SK-N-SH (cell line): ENCODE results near the gene PCK1. TPM values are rescaled to one million over a fixed set of nuclear protein-coding genes. Genes with fewer than 3 reads are reported as not detected.

Experiments used
- CTCF ChIA-PET: fragments of 300-600, 350-600 bp; formaldehyde crosslinking; extraction: SDS; loops from one replicate; lab custom pipeline; 2021; lab: Yijun Ruan, JAX
- POLR2A ChIA-PET: fragments of 350-600 bp; sonication (Branson Sonifier 250); formaldehyde crosslinking; extraction: SDS; loops from one replicate; lab custom pipeline; 2020; ENCODE audit warnings: antibody characterized with exemption, inconsistent platforms; lab: Yijun Ruan, JAX
- DNase-seq: peaks from one replicate; pipeline ENCODE4 v3.0.0; 2012
- H2AFZ ChIP-seq: fragments of 200-600 bp; sonication (generic); 2 replicates; pipeline ENCODE4 v1.8.1; 2016; ENCODE audit warnings: antibody characterized with exemption, mild to moderate bottlenecking, low read depth
- H3F3A ChIP-seq: fragments of 200-600 bp; sonication (generic); replicated peaks from 2 replicates; pipeline ENCODE3; 2016; ENCODE audit warnings: antibody characterized with exemption, mild to moderate bottlenecking; ENCODE audit not compliant: insufficient read depth
- H3K27ac ChIP-seq, 2 experiments: fragments of 200-500 bp in 1 of 2; fragments of 200-600 bp in 1 of 2; sonication (Bioruptor generic) in 1 of 2; sonication (generic), shearing (Covaris generic) in 1 of 2; 2 replicates each; pipeline versions ENCODE4 v1.5.1 to v1.6.1; 2014 to 2016; ENCODE audit warnings: low read depth in 2 of 2, inconsistent platforms in 1 of 2, low read length in 1 of 2, mild to moderate bottlenecking in 1 of 2, mixed read lengths in 1 of 2
- H3K27me3 ChIP-seq: fragments of 200-600 bp; sonication (generic), shearing (Covaris generic); 2 replicates; pipeline ENCODE4 v1.6.1; 2016; ENCODE audit warnings: mixed run types; ENCODE audit not compliant: insufficient read depth
- H3K36me3 ChIP-seq, 2 experiments: fragments of 200-500 bp in 1 of 2; fragments of 200-600 bp in 1 of 2; sonication (Bioruptor generic) in 1 of 2; sonication (generic) in 1 of 2; replicated peaks in 1 of 2; 2 replicates each; pipeline versions ENCODE3 to v1.5.1; 2014 to 2016; ENCODE audit warnings: low read length in 1 of 2, mild to moderate bottlenecking in 1 of 2; ENCODE audit not compliant: insufficient read depth in 2 of 2, control insufficient read depth in 1 of 2
- H3K4me1 ChIP-seq, 2 experiments: fragments of 200-500 bp in 1 of 2; fragments of 200-600 bp in 1 of 2; sonication (Bioruptor generic) in 1 of 2; sonication (generic), shearing (Covaris generic) in 1 of 2; 2 replicates each; pipeline versions ENCODE4 v1.5.1 to v1.6.1; 2014 to 2016; ENCODE audit warnings: low read depth in 1 of 2, low read length in 1 of 2, mixed run types in 1 of 2; ENCODE audit not compliant: insufficient read depth in 2 of 2, control insufficient read depth in 1 of 2
- H3K4me2 ChIP-seq: fragments of 200-600 bp; sonication (generic), shearing (Covaris generic); 2 replicates; pipeline ENCODE4 v1.6.1; 2017; ENCODE audit warnings: mixed run types
- H3K4me3 ChIP-seq, 2 experiments: fragments of 200-500 bp in 1 of 2; fragments of 200-600 bp in 1 of 2; sonication (Bioruptor generic) in 1 of 2; sonication (generic), shearing (Covaris generic) in 1 of 2; 2 replicates each; pipeline versions ENCODE4 v1.5.1 to v1.8.1; 2014 to 2016; ENCODE audit warnings: low read depth in 2 of 2, inconsistent platforms in 1 of 2, low read length in 1 of 2, mild to moderate bottlenecking in 1 of 2, mixed read lengths in 1 of 2, moderate library complexity in 1 of 2
- H3K79me2 ChIP-seq: fragments of 200-600 bp; sonication (generic); 2 replicates; pipeline ENCODE4 v1.8.1; 2017; ENCODE audit warnings: mild to moderate bottlenecking; ENCODE audit not compliant: insufficient read depth
- H3K9ac ChIP-seq: fragments of 200-600 bp; sonication (generic); 2 replicates; pipeline ENCODE4 v1.6.1; 2017; ENCODE audit warnings: mixed run types
- H3K9me2 ChIP-seq: fragments of 200-600 bp; sonication (generic); 2 replicates; pipeline ENCODE4 v1.6.1; 2017; ENCODE audit warnings: mixed run types
- H3K9me3 ChIP-seq: fragments of 200-600 bp; sonication (generic); 2 replicates; pipeline ENCODE4 v1.6.1; 2017; ENCODE audit warnings: mixed run types, mild to moderate bottlenecking, moderate library complexity
- H4K20me1 ChIP-seq: fragments of 200-600 bp; sonication (generic); 2 replicates; pipeline ENCODE4 v1.6.1; 2017; ENCODE audit warnings: mild to moderate bottlenecking, mixed run types; ENCODE audit not compliant: insufficient read depth
- CHD2 ChIP-seq: fragments of 150-350 bp; IDR thresholded peaks from 2 replicates; pipeline ENCODE4 v1.6.1; 2018; ENCODE audit warnings: low read length; ENCODE audit not compliant: partially characterized antibody
- EP300 ChIP-seq, 2 experiments: IDR thresholded peaks; 2 replicates each; pipeline versions ENCODE4 v1.4.0 to v1.6.1; 2012; ENCODE audit warnings: borderline replicate concordance in 1 of 2, low read depth in 1 of 2, low read length in 1 of 2
- FOXJ3 ChIP-seq: sonication (generic); formaldehyde crosslinking; IDR thresholded peaks from 2 replicates; pipeline ENCODE4 v1.5.1; 2020; ENCODE audit warnings: mild to moderate bottlenecking, missing genetic modification reagents
- FOXM1 ChIP-seq: IDR thresholded peaks from 2 replicates; pipeline ENCODE4 v1.4.0; 2012; ENCODE audit warnings: low read depth, mild to moderate bottlenecking
- IRF3 ChIP-seq: fragments of 150-350 bp; IDR thresholded peaks from 2 replicates; pipeline ENCODE4 v1.6.1; 2016; ENCODE audit warnings: mild to moderate bottlenecking, low read depth, low read length
- MEF2A ChIP-seq: IDR thresholded peaks from 2 replicates; pipeline ENCODE4 v1.4.0; 2012; ENCODE audit warnings: low read depth, borderline replicate concordance
- MXI1 ChIP-seq: IDR thresholded peaks from 2 replicates; pipeline ENCODE4 v1.6.1; 2012; ENCODE audit warnings: mild to moderate bottlenecking, low read depth, low read length, improper control_type of control experiment
- NFIC ChIP-seq: IDR thresholded peaks from 2 replicates; pipeline ENCODE4 v1.4.0; 2012; ENCODE audit warnings: borderline replicate concordance
- PBX3 ChIP-seq: IDR thresholded peaks from 2 replicates; pipeline ENCODE4; 2012
- RFX5 ChIP-seq: IDR thresholded peaks from 2 replicates; pipeline ENCODE4 v1.6.1; 2012; ENCODE audit warnings: mild to moderate bottlenecking, improper control_type of control experiment, low read length
- RXRA ChIP-seq: IDR thresholded peaks from 2 replicates; pipeline ENCODE4 v1.4.0; 2012; ENCODE audit warnings: low read depth, mild to moderate bottlenecking, borderline replicate concordance
- SIN3A ChIP-seq: IDR thresholded peaks from 2 replicates; pipeline ENCODE4 v1.6.1; 2012; ENCODE audit warnings: low read depth, mild to moderate bottlenecking, low read length, moderate library complexity, borderline replicate concordance
- TAF1 ChIP-seq: IDR thresholded peaks from 2 replicates; pipeline ENCODE4 v1.6.1; 2012; ENCODE audit warnings: low read depth, mild to moderate bottlenecking, low read length, moderate library complexity, borderline replicate concordance
- TCF12 ChIP-seq: IDR thresholded peaks from 2 replicates; pipeline ENCODE4 v1.4.0; 2012
- YY1 ChIP-seq: IDR thresholded peaks from 2 replicates; pipeline ENCODE4 v1.4.0; 2012; ENCODE audit warnings: low read depth, mild to moderate bottlenecking
- WGBS: methylation state at CpG from one replicate; pipeline ENCODE4 v1.1.6; 2017; ENCODE audit warnings: low lambda C conversion rate; 5-methylcytosine and 5-hydroxymethylcytosine counted together
- polyA plus RNA-seq, 3 experiments: library from polyadenylated mRNA; depleted of rRNA; stranded (reverse); fragments of >200 nt; gene quantifications; 2 replicates each; pipeline ENCODE4 v1.2.3, GENCODE V29; 2012
- TF ChIP-seq, protein P1 (sequence below): IDR thresholded peaks from 2 replicates; pipeline ENCODE4 v1.6.1; 2012; ENCODE audit warnings: mild to moderate bottlenecking, low read depth, low read length, moderate library complexity
- TF ChIP-seq, protein P2 (sequence below): IDR thresholded peaks from 2 replicates; pipeline ENCODE4 v1.4.0; 2012; ENCODE audit warnings: low read depth, borderline replicate concordance

Gene PCK1
- polyA plus RNA-seq, 1 of the 3 experiments (the other 2 are of a cell fraction), result not detected

DNA sequence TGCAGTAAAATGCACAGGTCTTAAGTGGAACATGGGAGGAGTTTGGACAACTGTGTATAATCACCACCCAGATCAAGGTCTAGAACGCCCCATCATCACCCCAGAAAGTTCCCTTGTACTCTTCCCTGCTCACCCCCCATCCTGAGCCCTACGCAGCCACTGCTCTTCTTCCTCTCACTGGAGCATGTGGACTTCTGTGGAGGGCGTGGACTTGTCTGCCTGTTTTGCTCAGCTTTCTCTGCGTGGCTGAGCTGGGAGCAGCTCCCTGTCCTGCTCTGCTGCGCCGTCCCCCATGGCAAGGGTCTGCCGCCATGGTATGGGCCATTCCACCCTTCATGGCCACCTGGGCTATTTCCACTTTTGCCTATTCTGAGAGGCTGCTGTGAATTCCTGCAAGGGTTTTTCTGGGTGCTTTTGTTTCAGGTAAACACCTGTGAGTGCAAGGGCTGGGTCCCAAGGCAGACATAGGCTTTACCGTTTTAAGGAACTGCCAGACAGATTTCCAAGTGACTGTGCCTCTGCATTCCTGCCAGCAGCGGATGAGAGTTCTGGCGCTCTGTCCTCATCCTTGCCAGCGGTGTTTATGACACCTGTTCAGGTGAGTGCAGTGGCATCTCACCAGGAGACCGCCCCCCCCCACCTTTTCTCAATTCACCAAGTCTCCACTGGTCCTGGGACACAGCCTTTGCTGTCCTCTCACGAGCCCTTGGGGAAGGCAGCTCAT, 19.7 kb downstream of the PCK1 start:
- POLR2A ChIA-PET, result no interaction called here
- no peaks in the 10 kb centered on the region for H3K9me2 ChIP-seq
- CTCF ChIA-PET, result interaction anchor here (0.6 to 21.1 kb wide), 8 partner anchors 11 to 633 kb away, joined by 3 to 403 read pairs (median 6); no protein-coding TSS in a partner anchor
- no peak overlapping the region for H3K4me3 ChIP-seq
- no peak overlapping the region for H3K9ac ChIP-seq
- no peak overlapping the region for H2AFZ ChIP-seq
- no peaks in the 10 kb centered on the region for H4K20me1 ChIP-seq
- WGBS, result 48% methylated on average over 11 of the region's 13 CpGs
- no peaks in the 10 kb centered on the region for H3F3A ChIP-seq
- H3K36me3 ChIP-seq, result no peaks in the 10 kb centered on the region
- TF ChIP-seq, protein P1, sequence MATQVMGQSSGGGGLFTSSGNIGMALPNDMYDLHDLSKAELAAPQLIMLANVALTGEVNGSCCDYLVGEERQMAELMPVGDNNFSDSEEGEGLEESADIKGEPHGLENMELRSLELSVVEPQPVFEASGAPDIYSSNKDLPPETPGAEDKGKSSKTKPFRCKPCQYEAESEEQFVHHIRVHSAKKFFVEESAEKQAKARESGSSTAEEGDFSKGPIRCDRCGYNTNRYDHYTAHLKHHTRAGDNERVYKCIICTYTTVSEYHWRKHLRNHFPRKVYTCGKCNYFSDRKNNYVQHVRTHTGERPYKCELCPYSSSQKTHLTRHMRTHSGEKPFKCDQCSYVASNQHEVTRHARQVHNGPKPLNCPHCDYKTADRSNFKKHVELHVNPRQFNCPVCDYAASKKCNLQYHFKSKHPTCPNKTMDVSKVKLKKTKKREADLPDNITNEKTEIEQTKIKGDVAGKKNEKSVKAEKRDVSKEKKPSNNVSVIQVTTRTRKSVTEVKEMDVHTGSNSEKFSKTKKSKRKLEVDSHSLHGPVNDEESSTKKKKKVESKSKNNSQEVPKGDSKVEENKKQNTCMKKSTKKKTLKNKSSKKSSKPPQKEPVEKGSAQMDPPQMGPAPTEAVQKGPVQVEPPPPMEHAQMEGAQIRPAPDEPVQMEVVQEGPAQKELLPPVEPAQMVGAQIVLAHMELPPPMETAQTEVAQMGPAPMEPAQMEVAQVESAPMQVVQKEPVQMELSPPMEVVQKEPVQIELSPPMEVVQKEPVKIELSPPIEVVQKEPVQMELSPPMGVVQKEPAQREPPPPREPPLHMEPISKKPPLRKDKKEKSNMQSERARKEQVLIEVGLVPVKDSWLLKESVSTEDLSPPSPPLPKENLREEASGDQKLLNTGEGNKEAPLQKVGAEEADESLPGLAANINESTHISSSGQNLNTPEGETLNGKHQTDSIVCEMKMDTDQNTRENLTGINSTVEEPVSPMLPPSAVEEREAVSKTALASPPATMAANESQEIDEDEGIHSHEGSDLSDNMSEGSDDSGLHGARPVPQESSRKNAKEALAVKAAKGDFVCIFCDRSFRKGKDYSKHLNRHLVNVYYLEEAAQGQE, result no peak
- TF ChIP-seq NFIC (no peak), FOXJ3 (CRISPR knock-in tag) (no peak), SIN3A (no peak), IRF3 (no peak), MXI1 (no peak), RFX5 (no peak), CHD2 (no peak), EP300 (IDR thresholded peaks at IDR 0.05; ENCODE audit: borderline replicate concordance in 1 of 2, low read depth in 1 of 2, low read length in 1 of 2) (no peak), TAF1 (no peak), RXRA (no peak), MEF2A (no peak), FOXM1 (no peak), TCF12 (no peak), YY1 (no peak), PBX3 (no peak)
- TF ChIP-seq, protein P2, sequence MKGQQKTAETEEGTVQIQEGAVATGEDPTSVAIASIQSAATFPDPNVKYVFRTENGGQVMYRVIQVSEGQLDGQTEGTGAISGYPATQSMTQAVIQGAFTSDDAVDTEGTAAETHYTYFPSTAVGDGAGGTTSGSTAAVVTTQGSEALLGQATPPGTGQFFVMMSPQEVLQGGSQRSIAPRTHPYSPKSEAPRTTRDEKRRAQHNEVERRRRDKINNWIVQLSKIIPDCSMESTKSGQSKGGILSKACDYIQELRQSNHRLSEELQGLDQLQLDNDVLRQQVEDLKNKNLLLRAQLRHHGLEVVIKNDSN, result no peak
- H3K27me3 ChIP-seq, result 0 out of 2 replicates have a peak, but pooled peaks cover 7% of the 10 kb centered on the region
- no peak overlapping the region for H3K4me2 ChIP-seq
- no peaks in the 10 kb centered on the region; a peak in 1 of 4 replicates for H3K4me1 ChIP-seq
- no peak for DNase-seq
- H3K79me2 ChIP-seq, result no peaks in the 10 kb centered on the region
- no peak overlapping the region for H3K27ac ChIP-seq
- no peaks in the 10 kb centered on the region for H3K9me3 ChIP-seq
